Mucosa of stomach (tissue), 1 donor: ENCODE measurements around the gene STAT2.

Experiments used
- H3K27me3 ChIP-seq: one replicate; pipeline ENCODE4 v1.7.0; 2013; ENCODE audit warnings: mild to moderate bottlenecking, low read length; ENCODE audit not compliant: control insufficient read depth, insufficient read depth
- H3K36me3 ChIP-seq: one replicate; pipeline ENCODE4 v1.7.0; 2013; ENCODE audit warnings: low read length; ENCODE audit not compliant: control insufficient read depth, insufficient read depth
- H3K4me1 ChIP-seq: one replicate; pipeline ENCODE4 v1.7.0; 2013; ENCODE audit warnings: mild to moderate bottlenecking, low read length; ENCODE audit not compliant: control insufficient read depth, insufficient read depth
- H3K4me3 ChIP-seq: one replicate; pipeline ENCODE4 v1.7.0; 2013; ENCODE audit warnings: low read length
- H3K9ac ChIP-seq: one replicate; pipeline ENCODE4 v1.7.0; 2013; ENCODE audit warnings: mild to moderate bottlenecking, low read length, moderate library complexity
- H3K9me3 ChIP-seq: one replicate; pipeline ENCODE4 v1.7.0; 2013; ENCODE audit warnings: mild to moderate bottlenecking, low read length, moderate library complexity; ENCODE audit not compliant: control insufficient read depth
- donor health status: Pancreatic carcinoma.

Gene STAT2

DNA sequence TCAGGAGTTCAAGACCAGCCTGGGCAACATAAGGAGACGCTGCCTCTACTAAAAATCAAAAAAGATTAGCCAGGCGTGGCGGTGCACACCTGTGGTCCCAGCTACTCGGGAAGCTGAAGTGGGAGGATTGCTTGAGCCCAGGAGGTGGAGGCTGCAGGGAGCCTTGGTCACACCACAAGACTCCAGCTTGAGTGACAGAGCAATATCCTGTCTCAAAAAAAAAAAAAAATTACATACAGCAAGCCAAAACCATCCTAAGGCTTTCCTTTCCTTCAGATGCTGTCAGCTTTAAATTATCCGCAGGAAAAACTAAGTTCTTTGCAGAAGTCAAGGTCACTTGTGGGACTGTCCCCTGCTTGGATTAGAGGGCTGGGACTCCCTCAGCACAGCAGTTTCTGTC is 61.1 kb downstream of the STAT2 start:
- Histone ChIP-seq H3K4me1 (peaks cover 31% of the 10 kb centered on the region), H3K4me3 (peak overlapping the region; percentile 76), H3K9me3 (no peaks in the 10 kb centered on the region), H3K9ac (peak overlapping the region; percentile 76), H3K36me3 (no peaks in the 10 kb centered on the region), H3K27me3 (no peaks in the 10 kb centered on the region)

DNA sequence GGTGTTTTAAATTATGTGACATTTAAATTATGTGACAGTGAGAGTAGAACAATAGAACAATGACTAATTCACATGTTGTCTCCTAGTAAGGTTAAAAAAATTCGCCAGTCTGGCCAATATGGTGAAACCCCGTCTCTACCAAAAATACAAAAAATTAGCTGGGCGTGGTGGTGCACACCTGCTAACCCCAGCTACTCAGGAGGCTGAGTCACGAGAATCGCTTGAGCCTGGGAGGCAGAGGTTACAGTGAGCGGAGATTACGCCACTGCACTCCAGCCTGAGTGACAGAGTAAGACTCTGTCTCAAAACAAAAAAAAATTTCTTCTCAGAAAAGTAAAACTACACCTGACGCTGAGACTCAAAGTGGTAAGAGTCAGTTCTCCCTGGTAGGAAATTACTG is 62.5 kb downstream of the STAT2 start:
- Histone ChIP-seq H3K36me3 (no peaks in the 10 kb centered on the region), H3K4me1 (peaks cover 31% of the 10 kb centered on the region), H3K4me3 (no peak overlapping the region), H3K27me3 (no peaks in the 10 kb centered on the region), H3K9me3 (no peaks in the 10 kb centered on the region), H3K9ac (no peak overlapping the region)

DNA sequence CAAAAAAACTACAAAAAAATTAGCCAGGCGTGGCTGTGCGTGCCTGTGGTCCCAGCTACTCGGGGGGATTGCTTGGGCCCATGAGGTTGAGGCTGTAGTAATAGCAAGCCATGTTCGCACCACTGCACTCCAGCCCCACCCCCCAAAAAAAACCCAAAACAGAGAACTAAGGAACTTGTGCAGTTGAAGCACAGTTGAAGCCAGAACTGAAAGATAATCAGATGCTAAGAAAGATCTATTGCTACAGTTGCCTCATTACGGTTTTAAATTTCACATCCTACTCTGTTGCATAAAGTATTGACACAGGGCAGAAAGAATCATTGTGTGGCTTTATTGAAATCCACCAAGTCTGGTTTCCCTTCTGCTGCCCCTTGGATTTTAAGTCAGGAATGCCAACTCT is 63.6 kb downstream of the STAT2 start:
- Histone ChIP-seq H3K4me1 (peaks cover 21% of the 10 kb centered on the region), H3K4me3 (no peak overlapping the region), H3K9ac (peak overlapping the region; percentile 1), H3K9me3 (no peaks in the 10 kb centered on the region), H3K36me3 (no peaks in the 10 kb centered on the region), H3K27me3 (no peaks in the 10 kb centered on the region)

GRCh38 chr12:56293795-56294194 is 66.1 kb downstream of the STAT2 start:
- Histone ChIP-seq H3K27me3 (no peaks in the 10 kb centered on the region), H3K36me3 (no peaks in the 10 kb centered on the region), H3K4me1 (peaks cover 5% of the 10 kb centered on the region), H3K4me3 (no peak overlapping the region), H3K9ac (no peak overlapping the region), H3K9me3 (no peaks in the 10 kb centered on the region)
